Measurements from ENCODE around the gene PHF23.

The PHF23 gene

DNA sequence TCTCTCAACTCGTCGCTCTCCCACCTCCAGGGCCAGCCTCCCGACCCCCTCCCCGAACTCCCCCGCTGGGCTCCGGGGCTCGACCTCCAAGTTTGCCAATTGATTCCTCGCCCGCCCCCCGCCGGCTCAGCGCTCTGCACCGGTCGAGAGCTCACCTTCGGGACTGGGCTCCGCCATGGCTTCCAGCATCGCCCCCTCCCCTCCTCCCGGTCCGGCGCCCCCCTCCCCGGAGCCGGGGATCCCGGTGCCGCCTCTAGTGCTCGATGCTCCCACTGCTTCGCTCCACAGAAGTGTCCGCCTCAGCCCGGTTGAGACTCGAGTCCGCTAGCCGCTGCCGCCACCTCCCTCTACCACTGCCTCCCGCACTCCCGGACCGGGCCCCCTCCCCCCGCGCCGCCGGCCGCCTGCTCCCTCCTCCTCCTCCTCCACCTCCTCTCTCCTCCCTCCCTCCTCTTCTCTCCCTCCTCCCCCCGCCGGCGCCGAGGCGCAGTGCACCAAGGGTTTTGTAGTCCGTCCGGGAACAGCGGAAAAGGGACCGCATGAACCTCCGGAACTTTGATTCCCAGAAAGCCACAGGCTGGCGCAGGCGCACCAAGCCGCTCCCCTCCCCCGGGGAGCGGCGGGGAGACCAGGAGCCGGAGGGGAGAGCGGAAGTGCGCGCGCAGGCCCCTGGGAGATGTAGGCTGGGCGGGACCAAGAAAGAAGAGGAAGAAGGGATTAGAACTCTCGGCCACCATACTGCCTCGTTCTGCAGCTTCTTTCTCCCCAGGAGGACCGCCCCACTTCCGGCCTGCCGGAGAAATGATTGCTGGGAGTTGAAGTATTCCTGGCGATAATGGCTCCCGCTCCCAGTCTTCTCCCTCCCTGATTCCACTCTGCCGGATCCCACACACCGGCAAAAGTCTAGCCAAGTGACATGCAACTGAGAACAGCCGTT is at the start of gene PHF23:
TSS of gene PHF23 (minus strand) at position 367 of the 937 bp plus-strand sequence. CDS start at position 189, 178 bp downstream.
- peak; percentile 99 for DNase-seq

DNA sequence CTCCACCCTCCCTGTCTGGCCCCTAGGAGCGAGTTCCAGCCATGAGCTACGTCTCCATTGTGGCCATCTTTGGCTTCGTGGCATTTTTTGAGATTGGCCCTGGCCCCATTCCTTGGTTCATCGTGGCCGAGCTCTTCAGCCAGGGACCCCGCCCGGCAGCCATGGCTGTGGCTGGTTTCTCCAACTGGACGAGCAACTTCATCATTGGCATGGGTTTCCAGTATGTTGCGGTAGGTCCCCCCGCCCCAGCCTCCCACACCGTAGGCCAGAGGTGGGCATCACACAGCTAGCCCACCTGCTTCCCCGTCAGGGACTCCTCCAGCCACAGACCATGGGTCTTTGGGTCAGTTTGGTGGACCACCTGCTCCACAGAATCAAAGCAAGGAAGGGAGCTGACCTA is 46.4 kb upstream of the PHF23 start:
- no peak for DNase-seq

DNA sequence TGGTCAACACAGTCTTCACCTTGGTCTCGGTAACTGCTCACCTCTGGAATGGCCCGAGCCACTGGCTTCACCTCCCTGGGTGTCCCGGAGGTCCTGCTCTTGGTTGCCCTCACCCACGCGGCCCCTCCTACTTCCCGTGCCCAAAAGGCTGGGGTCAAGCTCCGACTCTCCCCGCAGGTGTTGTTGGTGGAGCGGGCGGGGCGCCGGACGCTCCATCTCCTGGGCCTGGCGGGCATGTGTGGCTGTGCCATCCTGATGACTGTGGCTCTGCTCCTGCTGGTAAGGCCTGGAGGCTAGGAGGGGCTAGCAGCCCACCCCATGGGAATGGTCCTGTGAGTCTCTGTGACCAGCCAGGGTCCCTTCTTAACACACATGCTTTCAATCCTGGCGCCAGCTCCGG is 45.7 kb upstream of the PHF23 start:
- no peak for DNase-seq

DNA sequence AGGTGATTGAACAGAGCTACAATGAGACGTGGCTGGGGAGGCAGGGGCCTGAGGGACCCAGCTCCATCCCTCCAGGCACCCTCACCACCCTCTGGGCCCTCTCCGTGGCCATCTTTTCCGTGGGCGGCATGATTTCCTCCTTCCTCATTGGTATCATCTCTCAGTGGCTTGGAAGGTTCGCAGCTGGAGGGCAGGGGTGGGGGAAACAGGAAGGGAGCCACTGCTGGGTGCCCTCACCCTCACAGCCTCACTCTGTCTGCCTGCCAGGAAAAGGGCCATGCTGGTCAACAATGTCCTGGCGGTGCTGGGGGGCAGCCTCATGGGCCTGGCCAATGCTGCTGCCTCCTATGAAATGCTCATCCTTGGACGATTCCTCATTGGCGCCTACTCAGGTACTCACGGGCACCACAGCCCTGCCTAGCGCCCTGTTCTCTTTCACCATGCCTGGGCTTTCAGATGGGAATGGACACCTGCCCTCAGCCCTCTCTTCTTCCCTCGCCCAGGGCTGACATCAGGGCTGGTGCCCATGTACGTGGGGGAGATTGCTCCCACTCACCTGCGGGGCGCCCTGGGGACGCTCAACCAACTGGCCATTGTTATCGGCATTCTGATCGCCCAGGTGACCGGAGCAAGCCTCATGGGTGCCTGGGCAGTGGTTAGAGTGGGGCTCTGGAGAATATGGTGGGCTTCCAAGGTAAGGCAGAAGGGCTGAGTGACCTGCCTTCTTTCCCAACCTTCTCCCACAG is 44.4 kb upstream of the PHF23 start:
- no peak for DNase-seq

DNA sequence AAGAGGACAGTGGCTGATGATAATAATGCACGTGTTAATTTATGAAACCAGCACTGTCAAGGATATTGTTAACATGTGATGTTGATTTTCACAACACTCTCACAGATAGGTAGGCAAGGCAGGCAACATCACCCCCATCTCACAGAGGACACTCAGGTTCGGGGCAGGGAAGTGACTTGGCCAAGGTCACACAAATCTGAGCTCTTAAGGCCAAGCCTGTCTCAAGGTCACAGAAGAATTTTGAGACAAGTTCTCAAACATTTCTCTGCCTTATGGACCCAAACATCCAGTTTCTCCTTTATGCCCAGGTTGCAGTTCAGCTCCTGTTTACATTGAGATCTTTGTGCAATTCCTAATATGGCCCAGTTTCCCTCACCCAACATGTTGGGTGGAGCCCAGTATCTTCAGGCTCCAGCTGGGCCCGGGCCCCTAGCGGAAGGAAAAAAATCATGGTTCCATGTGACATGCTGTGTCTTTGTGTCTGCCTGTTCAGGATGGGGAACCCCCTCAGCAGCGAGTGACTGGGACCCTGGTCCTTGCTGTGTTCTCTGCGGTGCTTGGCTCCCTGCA is 43.6 kb upstream of the PHF23 start:
- no peak for DNase-seq

DNA sequence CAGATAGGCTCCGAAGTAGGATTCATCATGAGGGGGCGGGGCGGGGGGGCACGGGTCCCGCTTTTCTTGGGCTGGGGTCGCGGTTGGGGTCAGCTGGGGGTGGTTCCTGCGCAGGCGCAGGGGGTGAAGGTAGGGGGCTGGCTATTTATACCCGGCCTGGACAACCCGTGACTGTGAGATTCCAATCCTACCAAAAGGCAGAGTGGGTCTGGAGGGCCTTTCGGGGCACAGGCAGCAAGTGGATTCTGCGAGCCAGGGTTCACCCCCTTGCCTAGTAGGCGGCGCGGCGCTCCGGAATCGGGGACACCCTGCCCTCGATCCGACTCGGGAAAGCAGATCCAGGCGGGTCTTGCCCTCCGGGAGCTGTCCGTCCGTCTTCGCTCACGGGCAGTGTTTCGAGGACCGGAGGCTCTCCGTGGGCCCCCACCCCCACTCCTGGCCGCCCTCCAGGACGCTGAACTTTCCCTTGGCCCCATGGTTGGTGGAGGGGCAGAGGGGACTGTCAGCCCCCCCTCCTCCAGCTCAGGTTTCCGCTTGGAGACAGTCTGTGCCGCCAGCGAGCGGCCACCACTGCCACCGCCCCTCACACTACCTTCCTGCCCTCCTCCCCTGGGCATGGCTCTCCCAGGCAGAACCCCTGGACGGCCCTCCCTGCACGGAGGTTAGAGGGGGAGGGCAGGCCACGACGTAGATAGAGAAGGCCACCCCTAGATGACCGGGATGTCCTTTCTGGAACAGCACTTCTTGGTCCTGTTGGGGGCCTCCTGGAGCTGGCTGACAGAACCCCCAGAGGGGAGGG is 42.9 kb upstream of the PHF23 start:
- no peak for DNase-seq

DNA sequence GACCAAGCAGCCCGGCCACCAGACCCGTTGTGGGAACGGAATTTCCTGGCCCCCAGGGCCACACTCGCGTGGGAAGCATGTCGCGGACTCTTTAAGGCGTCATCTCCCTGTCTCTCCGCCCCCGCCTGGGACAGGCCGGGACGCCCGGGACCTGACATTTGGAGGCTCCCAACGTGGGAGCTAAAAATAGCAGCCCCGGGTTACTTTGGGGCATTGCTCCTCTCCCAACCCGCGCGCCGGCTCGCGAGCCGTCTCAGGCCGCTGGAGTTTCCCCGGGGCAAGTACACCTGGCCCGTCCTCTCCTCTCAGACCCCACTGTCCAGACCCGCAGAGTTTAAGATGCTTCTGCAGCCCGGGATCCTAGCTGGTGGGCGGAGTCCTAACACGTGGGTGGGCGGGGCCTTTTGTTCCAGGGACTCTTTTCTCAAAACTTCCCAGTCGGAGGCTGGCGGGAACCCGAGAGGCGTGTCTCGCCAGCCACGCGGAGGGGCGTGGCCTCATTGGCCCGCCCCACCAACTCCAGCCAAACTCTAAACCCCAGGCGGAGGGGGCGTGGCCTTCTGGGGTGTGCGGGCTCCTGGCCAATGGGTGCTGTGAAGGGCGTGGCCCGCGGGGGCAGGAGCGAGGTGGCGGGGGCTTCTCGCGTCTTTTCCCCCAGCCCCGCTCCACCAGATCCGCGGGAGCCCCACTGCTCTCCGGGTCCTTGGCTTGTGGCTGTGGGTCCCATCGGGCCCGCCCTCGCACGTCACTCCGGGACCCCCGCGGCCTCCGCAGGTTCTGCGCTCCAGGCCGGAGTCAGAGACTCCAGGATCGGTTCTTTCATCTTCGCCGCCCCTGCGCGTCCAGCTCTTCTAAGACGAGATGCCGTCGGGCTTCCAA is 42.1 kb upstream of the PHF23 start, which contains the start of gene SLC2A4:
TSS of gene SLC2A4 (plus strand) at position 645 of the 879 bp plus-strand sequence. CDS start at position 862, 217 bp downstream.
- peak; percentile 93 for DNase-seq

DNA sequence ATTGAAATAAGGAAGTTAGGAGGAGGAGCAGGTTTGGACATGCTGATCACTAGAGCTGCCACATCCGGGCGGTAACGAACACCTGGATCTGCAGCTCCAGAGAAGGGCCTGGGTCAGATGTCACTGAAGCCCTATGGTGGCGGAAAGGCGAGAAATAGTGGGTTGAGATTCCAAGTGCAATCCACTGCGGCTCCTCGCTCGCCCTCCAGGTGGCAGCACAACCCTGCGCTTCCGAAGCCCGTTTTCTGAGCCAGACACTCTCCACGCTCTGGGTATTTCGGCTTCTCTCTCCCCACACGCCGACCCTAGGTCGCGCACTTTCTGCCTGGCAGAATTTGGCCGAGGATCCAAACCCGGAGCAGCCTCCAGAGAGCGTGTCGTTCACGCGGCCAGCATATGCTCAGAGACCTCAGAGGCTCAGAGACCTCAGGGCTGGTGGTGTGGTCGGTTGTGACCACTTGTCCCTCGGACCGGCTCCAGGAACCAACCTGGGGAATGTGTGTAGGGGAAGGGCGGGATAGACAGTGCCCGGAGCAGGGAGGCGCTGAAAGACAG is 41.3 kb upstream of the PHF23 start:
- peak; percentile 70 for DNase-seq

DNA sequence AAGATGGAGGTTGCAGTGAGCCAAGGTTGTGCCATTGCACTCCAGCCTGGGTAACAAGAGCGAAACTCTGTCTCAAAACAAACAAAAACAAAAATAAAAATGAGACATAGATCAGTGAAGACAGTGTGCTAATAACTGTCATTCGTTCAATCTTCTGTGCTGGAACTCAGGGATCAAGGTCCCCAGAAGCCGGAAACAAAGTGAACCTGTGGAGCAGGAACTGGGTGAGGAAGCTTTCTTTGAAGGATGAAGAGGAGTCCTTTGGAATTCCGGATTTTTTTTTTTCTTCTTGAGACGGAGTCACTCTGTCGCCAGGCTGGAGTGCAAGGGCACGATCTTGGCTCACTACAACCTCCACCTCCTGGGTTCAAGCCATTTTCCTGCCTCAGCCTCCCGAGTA is 40.2 kb upstream of the PHF23 start:
- DNase-seq, result no peak

DNA sequence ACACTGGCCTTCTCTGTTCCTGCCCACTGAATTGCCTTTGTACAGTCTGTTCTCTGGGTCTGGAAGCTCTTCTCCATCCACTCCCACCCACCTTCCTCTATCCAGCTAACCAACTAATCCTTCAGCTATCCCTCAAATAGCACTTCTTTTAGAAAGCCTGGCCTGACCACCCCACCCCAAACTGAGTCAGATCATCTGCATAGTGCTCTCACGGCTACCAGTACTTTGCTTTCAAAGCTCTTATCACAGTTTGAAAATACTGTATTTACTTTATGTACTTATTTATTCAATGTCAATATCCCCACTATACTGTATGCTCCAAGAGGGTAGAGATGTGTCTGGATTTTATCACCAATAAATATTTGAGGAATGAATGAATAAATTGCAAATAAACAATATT is 27.5 kb upstream of the PHF23 start:
- DNase-seq, result no peak

DNA sequence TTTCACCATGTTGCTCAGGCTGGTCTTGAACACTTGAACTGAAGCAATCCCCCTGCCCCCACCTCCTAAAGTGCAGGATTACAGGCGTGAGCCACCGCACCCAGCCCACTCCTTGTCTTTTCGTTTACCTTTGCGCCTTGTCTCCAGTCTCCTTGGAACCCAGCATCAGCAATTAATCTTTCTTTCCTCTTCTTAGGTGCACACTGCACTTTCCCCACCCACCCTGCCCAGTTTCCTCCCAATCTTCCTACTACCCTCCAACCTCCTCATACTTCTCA is 24.5 kb upstream of the PHF23 start:
- DNase-seq, result no peak

DNA sequence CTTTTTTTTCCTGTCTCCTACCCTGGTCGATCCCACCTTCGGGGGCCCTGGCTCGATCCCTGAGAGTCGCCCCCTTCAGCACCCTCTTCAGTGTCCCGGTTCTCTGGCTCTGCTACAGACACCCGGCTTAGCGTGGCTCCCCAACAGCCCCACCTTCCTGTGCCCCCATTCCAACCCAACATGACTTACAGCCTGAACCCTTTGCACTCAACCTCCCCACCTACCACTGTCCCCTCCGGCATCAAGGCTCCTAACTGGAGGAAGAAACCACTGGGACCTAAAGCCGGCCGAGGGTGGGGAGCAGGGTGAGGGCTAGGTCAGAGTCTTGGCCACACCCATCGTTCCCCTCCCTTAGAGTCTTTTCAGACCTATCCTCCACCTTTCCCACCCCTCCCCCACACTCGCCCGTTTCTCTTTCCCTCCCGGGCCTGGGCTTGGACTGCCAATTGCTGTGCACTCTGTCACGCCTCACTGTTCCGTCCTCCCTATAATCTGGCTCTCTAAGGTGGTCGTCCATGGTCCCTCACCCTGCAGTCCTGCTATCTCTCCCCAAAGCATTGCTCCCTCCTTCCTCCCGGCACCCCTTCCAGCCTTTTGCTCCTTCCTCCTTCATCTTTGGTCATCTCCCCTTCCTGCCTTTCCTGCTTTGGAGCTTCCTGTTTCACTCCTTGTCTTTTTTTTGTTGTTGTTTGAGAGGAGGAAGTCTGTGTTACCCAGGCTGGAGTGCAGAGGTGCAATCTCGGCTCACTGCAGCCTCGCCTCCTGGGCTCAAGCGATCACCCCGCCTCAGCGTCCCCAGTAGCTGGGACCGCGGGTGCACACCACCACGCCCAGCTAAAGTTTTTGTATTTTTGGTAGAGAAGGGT is 23.9 kb upstream of the PHF23 start:
- DNase-seq, result no peak

DNA sequence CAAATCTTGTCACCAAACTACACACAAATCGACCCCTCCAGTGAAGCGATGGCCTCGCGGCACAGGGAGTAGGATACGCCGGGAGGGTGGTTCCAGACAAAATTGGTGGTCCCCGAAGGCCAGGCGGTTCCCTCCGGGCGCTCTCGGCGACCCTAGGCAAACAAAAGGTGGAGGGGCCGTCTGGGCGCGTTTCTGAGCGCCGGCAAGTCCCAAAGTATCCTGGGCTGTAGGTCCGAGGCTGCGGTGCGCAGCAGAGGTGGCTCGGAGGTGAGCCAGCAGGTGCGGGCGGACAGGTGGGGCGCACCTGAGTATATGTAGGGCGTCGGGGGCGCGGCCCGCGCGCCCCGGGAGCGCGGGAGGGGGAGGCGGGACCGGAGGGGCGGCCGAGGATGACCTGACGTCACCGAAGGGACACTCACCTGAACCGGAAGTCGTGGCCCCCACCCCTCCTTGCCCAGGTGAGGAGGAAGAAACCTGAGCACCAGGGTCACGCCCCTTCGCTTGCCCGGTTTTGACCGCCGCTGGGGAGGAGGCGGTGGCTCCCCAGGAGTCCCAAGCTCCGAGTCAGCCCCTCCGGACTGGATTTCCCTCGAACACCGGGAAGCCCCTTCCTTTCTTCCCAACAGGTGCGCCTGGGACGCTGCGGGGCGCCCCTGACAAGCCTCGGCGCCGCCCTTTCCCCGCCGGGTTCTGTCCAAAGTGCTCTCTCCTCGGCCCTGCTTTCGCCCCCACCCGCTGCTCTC is 23.1 kb upstream of the PHF23 start, which contains the start of gene CLDN7:
TSS of gene CLDN7 (minus strand) at position 287 of the 743 bp plus-strand sequence. CDS start 435 bp downstream, outside the sequence.
- no peak for DNase-seq

DNA sequence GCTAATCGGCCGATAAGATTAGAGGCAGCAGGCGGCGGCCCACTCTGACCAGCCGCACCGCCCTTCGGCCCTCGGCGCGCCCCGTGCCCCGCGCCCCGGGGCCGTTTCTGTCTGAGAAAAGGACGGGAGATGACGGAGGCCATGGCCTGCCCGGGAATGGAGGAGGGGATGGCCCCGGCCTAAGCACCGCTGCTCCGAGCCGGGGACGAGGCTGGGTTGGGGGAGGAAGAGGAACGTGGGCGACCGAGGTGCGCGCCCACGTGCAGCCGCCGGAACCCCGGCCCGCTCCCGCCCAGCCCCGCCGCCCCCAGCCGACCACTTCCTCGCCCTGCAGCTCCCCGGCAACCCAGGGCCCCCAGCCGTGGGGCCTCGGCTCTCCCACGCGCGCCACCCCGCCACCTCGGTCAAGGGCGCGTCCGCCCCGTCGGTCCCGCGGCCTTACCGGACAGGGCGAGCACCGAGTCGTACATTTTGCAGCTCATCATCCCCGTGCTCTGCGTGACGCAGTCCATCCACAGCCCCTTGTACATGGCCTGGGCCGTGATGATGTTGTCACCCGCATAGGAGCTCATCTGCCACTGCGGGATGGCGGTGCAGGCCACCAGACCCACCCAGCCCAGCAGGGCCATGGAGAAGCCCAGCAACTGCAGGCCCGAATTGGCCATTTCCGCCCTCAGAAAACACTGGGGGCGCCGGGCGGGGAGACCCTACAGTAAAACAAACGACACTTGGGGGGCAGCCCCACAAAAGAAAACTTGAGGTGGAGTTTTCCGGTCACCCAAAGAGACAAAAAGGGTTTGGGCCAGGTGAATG is 22.3 kb upstream of the PHF23 start:
- no peak for DNase-seq

DNA sequence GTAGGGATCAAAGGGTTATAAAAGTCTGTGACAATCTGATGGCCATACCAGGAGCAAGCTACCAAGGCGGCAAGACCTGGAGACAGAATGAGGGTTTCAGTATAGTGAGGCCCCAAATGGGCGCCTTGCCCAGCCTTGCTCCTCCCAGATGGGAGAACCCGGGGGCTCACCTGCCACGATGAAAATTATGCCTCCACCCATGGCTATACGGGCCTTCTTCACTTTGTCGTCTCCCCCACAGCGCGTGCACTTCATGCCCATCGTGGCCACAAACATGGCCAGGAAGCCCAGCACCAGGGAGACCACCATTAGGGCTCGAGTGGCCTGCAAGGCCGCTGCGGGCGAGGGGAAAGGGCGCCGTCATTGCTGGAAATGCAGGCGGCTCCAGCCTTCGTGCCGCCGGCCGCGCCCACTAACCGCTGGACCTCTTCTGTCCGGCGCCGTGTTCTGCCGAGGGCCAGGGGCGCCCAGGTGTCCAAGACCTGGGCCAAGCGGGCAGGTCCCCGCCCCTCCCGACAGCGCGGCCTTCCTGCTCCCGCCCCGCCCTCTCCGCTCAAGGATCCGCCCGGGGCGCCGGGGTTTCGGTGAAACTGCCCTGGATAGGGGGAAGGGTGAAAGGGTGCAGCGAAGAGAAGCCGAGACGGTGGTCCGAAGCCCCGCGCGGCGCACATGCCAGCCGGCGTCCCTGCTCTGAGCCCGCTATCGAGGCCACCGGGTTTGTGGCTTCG is 21.6 kb upstream of the PHF23 start:
- DNase-seq, result no peak

DNA sequence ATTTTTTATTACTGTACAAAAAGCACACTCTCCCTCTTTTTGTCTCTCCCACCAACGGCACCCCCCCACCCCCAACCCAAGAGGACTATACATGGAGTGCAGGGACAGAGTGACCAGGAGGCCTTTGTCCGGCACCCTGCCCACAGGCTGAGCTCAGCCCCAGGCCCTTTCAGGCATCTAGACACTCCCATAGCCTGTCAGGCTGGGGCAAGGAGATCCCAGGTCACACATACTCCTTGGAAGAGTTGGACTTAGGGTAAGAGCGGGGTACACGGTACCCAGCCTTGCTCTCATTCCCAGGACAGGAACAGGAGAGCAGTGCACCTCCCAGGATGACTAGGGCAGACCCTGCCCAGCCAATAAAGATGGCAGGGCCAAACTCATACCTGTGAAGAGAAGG is 20.9 kb upstream of the PHF23 start:
- no peak for DNase-seq

DNA sequence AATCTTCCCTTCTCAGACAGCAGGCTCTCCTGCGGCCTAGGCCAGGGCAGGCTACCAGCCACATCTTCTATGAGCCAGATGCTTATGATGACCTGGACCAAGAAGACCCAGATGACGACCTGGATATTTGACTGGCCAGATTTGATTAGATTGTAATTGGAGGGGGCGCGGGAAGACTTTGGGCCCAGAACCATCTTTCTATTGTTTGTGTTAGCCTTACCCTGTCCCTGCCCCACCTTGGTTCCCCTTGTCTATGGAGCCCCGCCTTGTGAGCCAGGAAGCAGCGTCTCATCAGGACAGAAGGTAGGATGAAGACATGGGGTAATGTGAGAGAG is 20.3 kb upstream of the PHF23 start:
- no peak for DNase-seq

Data from GDM1 (cell line).